GM06990 (cell line): ENCODE measurements around the gene VGLL4.
A peak's percentile ranks its signal among the peaks of the same experiment; 100 is the strongest.

Experiments used
- DNase-seq: peaks from one replicate; pipeline ENCODE4 v3.0.0-alpha.2; 2011; ENCODE audit not compliant: insufficient read length; ENCODE audit errors: extremely low read depth
- H3K27me3 ChIP-seq: replicated peaks from 2 replicates; pipeline ENCODE4 v1.6.0; 2011; ENCODE audit warnings: low read length; ENCODE audit not compliant: control insufficient read depth, insufficient read depth
- H3K36me3 ChIP-seq: 2 replicates; pipeline ENCODE4 v1.5.1; 2011; ENCODE audit warnings: low read length; ENCODE audit not compliant: control insufficient read depth, insufficient read depth
- H3K4me3 ChIP-seq: replicated peaks from 2 replicates; pipeline ENCODE4 v1.5.1; 2011; ENCODE audit warnings: low read depth, mild to moderate bottlenecking, control low read depth, low read length
- TF ChIP-seq, protein P1 (sequence below): IDR thresholded peaks from 2 replicates; pipeline ENCODE4 v1.5.1; 2011; ENCODE audit warnings: low read length, control low read depth, mild to moderate bottlenecking, inconsistent platforms; ENCODE audit not compliant: insufficient read depth, poor library complexity, severe bottlenecking

Gene VGLL4

DNA sequence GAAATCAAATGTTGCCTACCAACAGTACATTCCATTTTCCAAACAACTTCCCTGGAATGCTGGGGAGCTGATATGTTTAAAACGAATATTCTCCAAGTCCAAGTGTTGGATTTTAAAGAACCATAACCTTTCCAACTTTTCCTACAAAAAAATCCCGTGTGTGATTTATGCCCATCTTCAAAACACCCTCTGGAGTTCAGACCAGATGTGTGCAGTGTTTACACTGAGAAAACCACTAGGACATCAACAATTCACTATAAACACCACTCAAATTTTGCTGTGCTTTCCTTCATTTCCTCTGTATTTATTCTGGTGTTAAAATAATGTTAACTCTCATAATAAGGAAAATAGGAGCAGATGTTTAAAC, 2.4 kb downstream of the VGLL4 start:
- no peaks in the 10 kb centered on the region for H3K27me3 ChIP-seq
- TF ChIP-seq, protein P1, sequence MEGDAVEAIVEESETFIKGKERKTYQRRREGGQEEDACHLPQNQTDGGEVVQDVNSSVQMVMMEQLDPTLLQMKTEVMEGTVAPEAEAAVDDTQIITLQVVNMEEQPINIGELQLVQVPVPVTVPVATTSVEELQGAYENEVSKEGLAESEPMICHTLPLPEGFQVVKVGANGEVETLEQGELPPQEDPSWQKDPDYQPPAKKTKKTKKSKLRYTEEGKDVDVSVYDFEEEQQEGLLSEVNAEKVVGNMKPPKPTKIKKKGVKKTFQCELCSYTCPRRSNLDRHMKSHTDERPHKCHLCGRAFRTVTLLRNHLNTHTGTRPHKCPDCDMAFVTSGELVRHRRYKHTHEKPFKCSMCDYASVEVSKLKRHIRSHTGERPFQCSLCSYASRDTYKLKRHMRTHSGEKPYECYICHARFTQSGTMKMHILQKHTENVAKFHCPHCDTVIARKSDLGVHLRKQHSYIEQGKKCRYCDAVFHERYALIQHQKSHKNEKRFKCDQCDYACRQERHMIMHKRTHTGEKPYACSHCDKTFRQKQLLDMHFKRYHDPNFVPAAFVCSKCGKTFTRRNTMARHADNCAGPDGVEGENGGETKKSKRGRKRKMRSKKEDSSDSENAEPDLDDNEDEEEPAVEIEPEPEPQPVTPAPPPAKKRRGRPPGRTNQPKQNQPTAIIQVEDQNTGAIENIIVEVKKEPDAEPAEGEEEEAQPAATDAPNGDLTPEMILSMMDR: no peak
- peaks cover 1% of the 10 kb centered on the region; the same call in 1 of the 2 replicates for H3K36me3 ChIP-seq
- DNase-seq: no peak
- H3K4me3 ChIP-seq: peak overlapping the region; percentile 88

- DNase-seq: no peak
- Histone ChIP-seq H3K27me3 (no peaks in the 10 kb centered on the region), H3K4me3 (no peak overlapping the region), H3K36me3 (peaks cover 1% of the 10 kb centered on the region; the same call in 1 of the 2 replicates)
- TF ChIP-seq, protein P1: no peak
Observed at GRCh38 chr3:11640009-11640673, 3.6 kb downstream of the VGLL4 start.

DNA sequence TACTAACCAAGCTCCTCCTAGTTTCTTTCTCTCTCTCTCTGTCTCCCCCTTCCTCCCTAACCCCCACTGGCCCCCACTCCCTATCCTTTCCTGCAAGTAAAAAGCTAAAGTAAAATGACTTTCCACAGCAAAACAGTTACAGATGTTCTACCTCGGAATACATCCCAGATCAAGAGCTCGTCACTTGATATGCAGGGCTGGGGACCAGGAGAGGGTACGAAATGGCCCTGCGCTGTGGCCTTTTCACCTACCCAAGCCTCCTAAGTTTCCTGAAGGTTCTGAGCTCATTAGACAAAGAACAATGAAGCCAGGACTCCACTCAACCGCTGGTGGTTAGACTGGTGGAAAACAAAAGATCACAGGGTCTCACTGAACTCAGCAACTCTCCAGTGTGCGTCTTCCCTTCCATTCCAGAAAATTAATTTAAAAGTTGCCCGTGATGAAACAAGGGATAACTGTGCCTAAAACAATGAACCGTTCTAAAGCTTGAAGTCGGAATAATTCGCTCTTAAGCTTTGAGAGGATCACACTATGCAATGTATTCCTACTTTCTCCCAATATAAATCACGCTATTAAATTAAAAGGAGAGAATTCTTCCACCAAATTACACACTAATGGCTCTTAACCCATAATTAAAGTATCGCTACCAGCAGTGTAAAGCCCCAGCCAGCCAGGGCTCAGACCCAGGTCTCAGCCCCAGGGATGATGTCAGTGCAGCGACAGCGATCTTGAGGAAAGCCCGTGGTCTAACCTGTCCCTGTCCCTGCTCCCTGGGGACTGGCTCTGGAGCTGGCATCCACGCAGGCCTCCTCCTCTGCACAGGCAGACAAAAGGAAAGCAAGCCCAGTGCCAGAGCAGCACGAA, 5.0 kb downstream of the VGLL4 start:
- TF ChIP-seq, protein P1: no peak

DNA sequence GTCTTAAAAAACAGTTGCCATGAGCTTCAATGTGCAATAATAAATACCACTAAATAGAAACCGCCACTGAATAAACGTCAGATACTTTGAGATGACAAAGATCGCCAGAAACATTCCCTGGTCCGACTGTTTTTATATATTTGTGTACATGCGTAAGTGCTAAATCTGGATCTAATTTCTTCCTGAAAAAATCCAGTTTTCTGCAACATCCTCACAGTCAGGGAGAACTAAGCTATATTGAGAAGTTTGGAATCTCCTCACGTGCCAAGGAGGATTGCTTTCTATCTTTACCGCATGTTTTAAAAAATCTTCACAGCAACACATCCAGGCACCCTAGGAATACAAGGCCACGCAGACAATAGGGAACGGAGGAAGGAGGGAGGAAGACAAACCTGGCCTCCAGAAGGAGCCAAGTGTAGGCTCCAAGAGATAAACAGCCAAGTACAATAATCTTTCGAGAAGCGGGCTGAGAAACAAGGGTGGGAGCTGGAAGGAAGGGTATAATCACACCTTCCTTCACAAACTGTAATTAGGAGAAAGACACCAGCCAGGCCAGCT, 5.7 kb downstream of the VGLL4 start:
- H3K36me3 ChIP-seq: peaks cover 1% of the 10 kb centered on the region; the same call in 1 of the 2 replicates
- H3K4me3 ChIP-seq: no peak overlapping the region
- H3K27me3 ChIP-seq: no peaks in the 10 kb centered on the region
- no peak for DNase-seq
- TF ChIP-seq, protein P1: no peak

More for the DNA sequence above, 5.0 kb downstream of the VGLL4 start:
- Histone ChIP-seq H3K36me3 (peaks cover 1% of the 10 kb centered on the region; the same call in 1 of the 2 replicates), H3K27me3 (no peaks in the 10 kb centered on the region), H3K4me3 (no peak overlapping the region)
- no peak for DNase-seq

GRCh38 chr3:11636394-11636770, 7.3 kb downstream of the VGLL4 start:
- H3K4me3 ChIP-seq: no peak overlapping the region
- H3K36me3 ChIP-seq: peaks cover 1% of the 10 kb centered on the region; the same call in 1 of the 2 replicates
- DNase-seq: no peak
- TF ChIP-seq, protein P1: no peak
- H3K27me3 ChIP-seq: no peaks in the 10 kb centered on the region
